Measurements from ENCODE around the gene ZCCHC13. TPM values are rescaled to one million over a fixed set of nuclear protein-coding genes. Genes with fewer than 3 reads are reported as not detected.
"Not testable (repeated sequence)": the region's sequence is repeated elsewhere in the genome, so short reads cannot be mapped to it uniquely, and the experiment has no call there.

ZCCHC13 gene
- total RNA-seq, 2 experiments from 2014 or later, result not detected

- POLR2A ChIA-PET, result no interaction called here
- H3K4me3 Mint-ChIP-seq, result no peak overlapping the region
- DNase-seq (no peak), ATAC-seq (no peak)
- H3K27ac Mint-ChIP-seq, result no peak overlapping the region
- H3K36me3 Mint-ChIP-seq (ENCODE audit: low read depth), result no peaks in the 10 kb centered on the region
- no peaks in the 10 kb centered on the region for H3K4me1 Mint-ChIP-seq (ENCODE audit: low read depth)
- no peaks in the 10 kb centered on the region for H3K9me3 Mint-ChIP-seq (ENCODE audit: insufficient read depth)
- no peaks in the 10 kb centered on the region for H3K27me3 Mint-ChIP-seq (ENCODE audit: low read depth)
- CTCF ChIA-PET, result no interaction called here
Measured at GRCh38 chrX:74325130-74326059, 21.4 kb downstream of the ZCCHC13 start.

- Mint-ChIP-seq H3K36me3 (ENCODE audit: low read depth) (no peaks in the 10 kb centered on the region), H3K4me1 (ENCODE audit: low read depth) (no peaks in the 10 kb centered on the region), H3K27ac (no peak overlapping the region), H3K9me3 (ENCODE audit: insufficient read depth) (no peaks in the 10 kb centered on the region), H3K27me3 (ENCODE audit: low read depth) (peaks cover 6% of the 10 kb centered on the region), H3K4me3 (no peak overlapping the region)
- POLR2A ChIA-PET, result no interaction called here
- ATAC-seq (no peak), DNase-seq (no peak)
- CTCF ChIA-PET, result no interaction called here
Measured at GRCh38 chrX:74338852-74339251, 34.9 kb downstream of the ZCCHC13 start.

GRCh38 chrX:74340051-74340450 is 36.1 kb downstream of the ZCCHC13 start:
- DNase-seq, result no peak
- Mint-ChIP-seq H3K9me3 (ENCODE audit: insufficient read depth) (no peaks in the 10 kb centered on the region), H3K27ac (no peak overlapping the region), H3K27me3 (ENCODE audit: low read depth) (peaks cover 6% of the 10 kb centered on the region), H3K4me3 (no peak overlapping the region), H3K36me3 (ENCODE audit: low read depth) (no peaks in the 10 kb centered on the region), H3K4me1 (ENCODE audit: low read depth) (no peaks in the 10 kb centered on the region)
- no peak for ATAC-seq
- POLR2A ChIA-PET, result no interaction called here
- CTCF ChIA-PET, result no interaction called here

- POLR2A ChIA-PET; ATAC-seq; DNase-seq; CTCF ChIA-PET; H3K27ac Mint-ChIP-seq; H3K4me3 Mint-ChIP-seq; H3K4me1 Mint-ChIP-seq (ENCODE audit: low read depth); H3K27me3 Mint-ChIP-seq (ENCODE audit: low read depth); H3K36me3 Mint-ChIP-seq (ENCODE audit: low read depth); H3K9me3 Mint-ChIP-seq (ENCODE audit: insufficient read depth): not testable (repeated sequence)
Measured at GRCh38 chrX:74342211-74342610, 38.2 kb downstream of the ZCCHC13 start.

GRCh38 chrX:74343343-74344279 is 39.6 kb downstream of the ZCCHC13 start:
- DNase-seq, result peak; percentile 53

GRCh38 chrX:74344280-74344622 is 40.3 kb downstream of the ZCCHC13 start:
- POLR2A ChIA-PET, result interaction anchor here (0.8 kb wide), 1 partner anchor 52 kb away, joined by 3 read pairs; no protein-coding TSS in a partner anchor
- no peak overlapping the region for H3K4me3 Mint-ChIP-seq
- H3K4me1 Mint-ChIP-seq (ENCODE audit: low read depth), result no peaks in the 10 kb centered on the region
- no peaks in the 10 kb centered on the region for H3K9me3 Mint-ChIP-seq (ENCODE audit: insufficient read depth)
- no peak for ATAC-seq
- H3K27me3 Mint-ChIP-seq (ENCODE audit: low read depth), result no peaks in the 10 kb centered on the region
- no peaks in the 10 kb centered on the region for H3K36me3 Mint-ChIP-seq (ENCODE audit: low read depth)
- H3K27ac Mint-ChIP-seq, result no peak overlapping the region
- DNase-seq, result no peak
- CTCF ChIA-PET, result interaction anchor here (1.0 to 1.5 kb wide), 3 partner anchors 12 to 211 kb away, joined by 3 to 6 read pairs (median 3); no protein-coding TSS in a partner anchor

More at GRCh38 chrX:74343343-74344279, 39.6 kb downstream of the ZCCHC13 start:
- no peak overlapping the region for H3K27ac Mint-ChIP-seq
- CTCF ChIA-PET, result interaction anchor here (1.0 to 1.5 kb wide), 4 partner anchors 12 to 294 kb away, joined by 3 to 6 read pairs (median 3); no protein-coding TSS in a partner anchor
- H3K36me3 Mint-ChIP-seq (ENCODE audit: low read depth), result no peaks in the 10 kb centered on the region
- H3K9me3 Mint-ChIP-seq (ENCODE audit: insufficient read depth), result no peaks in the 10 kb centered on the region
- ATAC-seq, result peak; percentile 68
- no peaks in the 10 kb centered on the region for H3K4me1 Mint-ChIP-seq (ENCODE audit: low read depth)
- no peak overlapping the region for H3K4me3 Mint-ChIP-seq
- peaks cover 3% of the 10 kb centered on the region for H3K27me3 Mint-ChIP-seq (ENCODE audit: low read depth)
- POLR2A ChIA-PET, result interaction anchor here (0.8 kb wide), 1 partner anchor 52 kb away, joined by 3 read pairs; no protein-coding TSS in a partner anchor

- H3K4me1 Mint-ChIP-seq (ENCODE audit: low read depth), result no peaks in the 10 kb centered on the region
- POLR2A ChIA-PET, result no interaction called here
- no peak overlapping the region for H3K4me3 Mint-ChIP-seq
- H3K27me3 Mint-ChIP-seq (ENCODE audit: low read depth), result no peaks in the 10 kb centered on the region
- CTCF ChIA-PET, result no interaction called here
- ATAC-seq, result no peak
- H3K27ac Mint-ChIP-seq, result no peak overlapping the region
- H3K9me3 Mint-ChIP-seq (ENCODE audit: insufficient read depth), result no peaks in the 10 kb centered on the region
- no peak for DNase-seq
- no peaks in the 10 kb centered on the region for H3K36me3 Mint-ChIP-seq (ENCODE audit: low read depth)
Measured at GRCh38 chrX:74346088-74346487, 42.1 kb downstream of the ZCCHC13 start.

- H3K36me3 Mint-ChIP-seq (ENCODE audit: low read depth), result no peaks in the 10 kb centered on the region
- no peaks in the 10 kb centered on the region for H3K27me3 Mint-ChIP-seq (ENCODE audit: low read depth)
- DNase-seq, result no peak
- ATAC-seq, result no peak
- ChIA-PET POLR2A (no interaction called here), CTCF (no interaction called here)
- peaks cover 8% of the 10 kb centered on the region for H3K4me1 Mint-ChIP-seq (ENCODE audit: low read depth)
- H3K4me3 Mint-ChIP-seq, result no peak overlapping the region
- no peaks in the 10 kb centered on the region for H3K9me3 Mint-ChIP-seq (ENCODE audit: insufficient read depth)
- no peak overlapping the region for H3K27ac Mint-ChIP-seq
Measured at GRCh38 chrX:74349387-74349786, 45.4 kb downstream of the ZCCHC13 start.

GRCh38 chrX:74351760-74352159 is 47.8 kb downstream of the ZCCHC13 start:
- Mint-ChIP-seq H3K4me1 (ENCODE audit: low read depth) (peaks cover 8% of the 10 kb centered on the region), H3K27me3 (ENCODE audit: low read depth) (no peaks in the 10 kb centered on the region), H3K9me3 (ENCODE audit: insufficient read depth) (no peaks in the 10 kb centered on the region), H3K4me3 (peak overlapping the region; percentile 42), H3K27ac (peak overlapping the region; percentile 58), H3K36me3 (ENCODE audit: low read depth) (no peaks in the 10 kb centered on the region)
- CTCF ChIA-PET, result no interaction called here
- no peak for ATAC-seq
- POLR2A ChIA-PET, result no interaction called here
- no peak for DNase-seq

- peaks cover 8% of the 10 kb centered on the region for H3K4me1 Mint-ChIP-seq (ENCODE audit: low read depth)
- ATAC-seq (no peak), DNase-seq (no peak)
- no peaks in the 10 kb centered on the region for H3K36me3 Mint-ChIP-seq (ENCODE audit: low read depth)
- H3K4me3 Mint-ChIP-seq, result no peak overlapping the region
- no peak overlapping the region for H3K27ac Mint-ChIP-seq
- CTCF ChIA-PET, result no interaction called here
- H3K27me3 Mint-ChIP-seq (ENCODE audit: low read depth), result no peaks in the 10 kb centered on the region
- no peaks in the 10 kb centered on the region for H3K9me3 Mint-ChIP-seq (ENCODE audit: insufficient read depth)
- POLR2A ChIA-PET, result no interaction called here
Measured at GRCh38 chrX:74353984-74354383, 50.0 kb downstream of the ZCCHC13 start.
